ENCODE data around the gene PSMB4. TPM values are rescaled to one million over a fixed set of nuclear protein-coding genes. Genes with fewer than 3 reads are reported as not detected.
"Not testable (repeated sequence)": the region's sequence is repeated elsewhere in the genome, so short reads cannot be mapped to it uniquely, and the experiment has no call there.

Gene PSMB4
- total RNA-seq, 1 experiment from 2014 or later, result 932 TPM

GRCh38 chr1:151371370-151372057 lies 27.9 kb upstream of the PSMB4 start:
- Histone ChIP-seq H3K36me3 (replicated peaks; ENCODE audit: control insufficient read depth, insufficient read depth, low read length) (no peaks in the 10 kb centered on the region; the same call in 1 of the 2 replicates), H3K27me3 (ENCODE audit: control insufficient read depth, insufficient read depth, low read length) (no peaks in the 10 kb centered on the region), H3K4me3 (ENCODE audit: insufficient read depth, low read depth, low read length) (no peak overlapping the region)
- no peak for DNase-seq

GRCh38 chr1:151372058-151372934 lies 27.1 kb upstream of the PSMB4 start, which contains the start of gene SELENBP1:
TSS of gene SELENBP1 (minus strand) at chr1:151372705. CDS start at chr1:151372641, 64 bp downstream.
- Histone ChIP-seq H3K4me3 (ENCODE audit: insufficient read depth, low read depth, low read length) (peak within 1 kb of the TSS; percentile 47), H3K36me3 (replicated peaks; ENCODE audit: control insufficient read depth, insufficient read depth, low read length) (no peaks in the 10 kb centered on the region), H3K27me3 (ENCODE audit: control insufficient read depth, insufficient read depth, low read length) (no peaks in the 10 kb centered on the region)
- peak; percentile 79 for DNase-seq

- H3K4me3 ChIP-seq (ENCODE audit: insufficient read depth, low read depth, low read length), result no peak overlapping the region
- no peaks in the 10 kb centered on the region for H3K36me3 ChIP-seq (replicated peaks; ENCODE audit: control insufficient read depth, insufficient read depth, low read length)
- no peaks in the 10 kb centered on the region for H3K27me3 ChIP-seq (ENCODE audit: control insufficient read depth, insufficient read depth, low read length)
- DNase-seq, result no peak
Measured at GRCh38 chr1:151373196-151373595, 26.2 kb upstream of the PSMB4 start.

GRCh38 chr1:151377150-151377884 lies 22.1 kb upstream of the PSMB4 start:
- Histone ChIP-seq H3K4me3 (ENCODE audit: insufficient read depth, low read depth, low read length) (no peak overlapping the region), H3K27me3 (ENCODE audit: control insufficient read depth, insufficient read depth, low read length) (no peaks in the 10 kb centered on the region), H3K36me3 (replicated peaks; ENCODE audit: control insufficient read depth, insufficient read depth, low read length) (no peaks in the 10 kb centered on the region)
- DNase-seq, result no peak

- no peaks in the 10 kb centered on the region; the same call in 1 of the 2 replicates for H3K27me3 ChIP-seq (ENCODE audit: control insufficient read depth, insufficient read depth, low read length)
- no peak for DNase-seq
- H3K36me3 ChIP-seq (replicated peaks; ENCODE audit: control insufficient read depth, insufficient read depth, low read length), result no peaks in the 10 kb centered on the region
- H3K4me3 ChIP-seq (ENCODE audit: insufficient read depth, low read depth, low read length), result no peak overlapping the region
Measured at GRCh38 chr1:151384584-151384983, 14.8 kb upstream of the PSMB4 start.

GRCh38 chr1:151386002-151386401 lies 13.4 kb upstream of the PSMB4 start:
- no peak for DNase-seq
- no peaks in the 10 kb centered on the region; the same call in 1 of the 2 replicates for H3K27me3 ChIP-seq (ENCODE audit: control insufficient read depth, insufficient read depth, low read length)
- H3K4me3 ChIP-seq (ENCODE audit: insufficient read depth, low read depth, low read length), result no peak overlapping the region
- no peaks in the 10 kb centered on the region for H3K36me3 ChIP-seq (replicated peaks; ENCODE audit: control insufficient read depth, insufficient read depth, low read length)

GRCh38 chr1:151390221-151391078 lies 8.9 kb upstream of the PSMB4 start:
- H3K36me3 ChIP-seq (replicated peaks; ENCODE audit: control insufficient read depth, insufficient read depth, low read length); H3K4me3 ChIP-seq (ENCODE audit: insufficient read depth, low read depth, low read length); DNase-seq; H3K27me3 ChIP-seq (ENCODE audit: control insufficient read depth, insufficient read depth, low read length): not testable (repeated sequence)

- Histone ChIP-seq H3K27me3 (ENCODE audit: control insufficient read depth, insufficient read depth, low read length) (no peaks in the 10 kb centered on the region), H3K36me3 (replicated peaks; ENCODE audit: control insufficient read depth, insufficient read depth, low read length) (no peaks in the 10 kb centered on the region), H3K4me3 (ENCODE audit: insufficient read depth, low read depth, low read length) (no peak overlapping the region)
- no peak for DNase-seq
Measured at GRCh38 chr1:151391079-151391563, 8.3 kb upstream of the PSMB4 start.

GRCh38 chr1:151393583-151393982 lies 5.8 kb upstream of the PSMB4 start:
- H3K27me3 ChIP-seq (ENCODE audit: control insufficient read depth, insufficient read depth, low read length), result no peaks in the 10 kb centered on the region
- DNase-seq, result no peak

GRCh38 chr1:151396265-151396664 lies 3.1 kb upstream of the PSMB4 start:
- H3K27me3 ChIP-seq (ENCODE audit: control insufficient read depth, insufficient read depth, low read length); DNase-seq; H3K4me3 ChIP-seq (ENCODE audit: insufficient read depth, low read depth, low read length): not testable (repeated sequence)
- H3K36me3 ChIP-seq (replicated peaks; ENCODE audit: control insufficient read depth, insufficient read depth, low read length), result peaks cover 10% of the 10 kb centered on the region

More at GRCh38 chr1:151393583-151393982, 5.8 kb upstream of the PSMB4 start:
- no peaks in the 10 kb centered on the region for H3K36me3 ChIP-seq (replicated peaks; ENCODE audit: control insufficient read depth, insufficient read depth, low read length)
- H3K4me3 ChIP-seq (ENCODE audit: insufficient read depth, low read depth, low read length), result no peak overlapping the region

- Histone ChIP-seq H3K27me3 (ENCODE audit: control insufficient read depth, insufficient read depth, low read length) (no peaks in the 10 kb centered on the region), H3K4me3 (ENCODE audit: insufficient read depth, low read depth, low read length) (no peak overlapping the region), H3K36me3 (replicated peaks; ENCODE audit: control insufficient read depth, insufficient read depth, low read length) (peaks cover 39% of the 10 kb centered on the region)
- DNase-seq, result no peak
Measured at GRCh38 chr1:151401125-151401788, 1.9 kb downstream of the PSMB4 start.

GRCh38 chr1:151401860-151402259 lies 2.5 kb downstream of the PSMB4 start:
- no peaks in the 10 kb centered on the region for H3K27me3 ChIP-seq (ENCODE audit: control insufficient read depth, insufficient read depth, low read length)
- H3K4me3 ChIP-seq (ENCODE audit: insufficient read depth, low read depth, low read length), result no peak overlapping the region
- no peak for DNase-seq
- H3K36me3 ChIP-seq (replicated peaks; ENCODE audit: control insufficient read depth, insufficient read depth, low read length), result peaks cover 41% of the 10 kb centered on the region

- H3K36me3 ChIP-seq (replicated peaks; ENCODE audit: control insufficient read depth, insufficient read depth, low read length), result peaks cover 45% of the 10 kb centered on the region
- DNase-seq, result no peak
- no peaks in the 10 kb centered on the region for H3K27me3 ChIP-seq (ENCODE audit: control insufficient read depth, insufficient read depth, low read length)
- no peak overlapping the region for H3K4me3 ChIP-seq (ENCODE audit: insufficient read depth, low read depth, low read length)
Measured at GRCh38 chr1:151402764-151403163, 3.4 kb downstream of the PSMB4 start.
